Measurements from ENCODE around the gene LCK.

The LCK gene

GRCh38 chr1:32250893-32251716 is at the start of gene LCK:
Gene LCK, plus strand, starts transcription at chr1:32251265. Its CDS starts 23,065 bp downstream, at chr1:32274330.
- Histone ChIP-seq H3K9me3 (ENCODE audit: control insufficient read depth, insufficient read depth, low read length) (no peaks in the 10 kb centered on the region), H3K27me3 (ENCODE audit: control insufficient read depth, insufficient read depth, low read length) (no peaks in the 10 kb centered on the region), H3K4me3 (ENCODE audit: low read depth, low read length) (no peak within 1 kb of the TSS), H3K9ac (ENCODE audit: low read depth, low read length) (no peak within 1 kb of the TSS), H3K36me3 (ENCODE audit: control insufficient read depth, insufficient read depth, low read length) (no peaks in the 10 kb centered on the region), H3K4me1 (ENCODE audit: control insufficient read depth, insufficient read depth, low read length) (no peaks in the 10 kb centered on the region)

- Histone ChIP-seq H3K9ac (ENCODE audit: low read depth, low read length) (peak overlapping the region; percentile 24), H3K36me3 (ENCODE audit: control insufficient read depth, insufficient read depth, low read length) (no peaks in the 10 kb centered on the region), H3K27me3 (ENCODE audit: control insufficient read depth, insufficient read depth, low read length) (peaks cover 16% of the 10 kb centered on the region), H3K4me1 (ENCODE audit: control insufficient read depth, insufficient read depth, low read length) (peaks cover 12% of the 10 kb centered on the region), H3K4me3 (ENCODE audit: low read depth, low read length) (peak overlapping the region; percentile 96), H3K9me3 (ENCODE audit: control insufficient read depth, insufficient read depth, low read length) (no peaks in the 10 kb centered on the region)
Measured at GRCh38 chr1:32204943-32205361, 46.1 kb upstream of the LCK start.

GRCh38 chr1:32205401-32206370 is 45.4 kb upstream of the LCK start, which contains the start of gene IQCC:
Gene IQCC, plus strand, starts transcription at chr1:32205671. Its CDS starts 11 bp downstream, at chr1:32205682.
- H3K4me1 ChIP-seq (ENCODE audit: control insufficient read depth, insufficient read depth, low read length) = peaks cover 12% of the 10 kb centered on the region
- H3K9ac ChIP-seq (ENCODE audit: low read depth, low read length) = peak within 1 kb of the TSS; percentile 87
- peaks cover 16% of the 10 kb centered on the region for H3K27me3 ChIP-seq (ENCODE audit: control insufficient read depth, insufficient read depth, low read length)
- H3K36me3 ChIP-seq (ENCODE audit: control insufficient read depth, insufficient read depth, low read length) = no peaks in the 10 kb centered on the region
- peak within 1 kb of the TSS; percentile 96 for H3K4me3 ChIP-seq (ENCODE audit: low read depth, low read length)
- no peaks in the 10 kb centered on the region for H3K9me3 ChIP-seq (ENCODE audit: control insufficient read depth, insufficient read depth, low read length)

- H3K9me3 ChIP-seq (ENCODE audit: control insufficient read depth, insufficient read depth, low read length) = no peaks in the 10 kb centered on the region
- no peak overlapping the region for H3K4me3 ChIP-seq (ENCODE audit: low read depth, low read length)
- no peak overlapping the region for H3K9ac ChIP-seq (ENCODE audit: low read depth, low read length)
- H3K36me3 ChIP-seq (ENCODE audit: control insufficient read depth, insufficient read depth, low read length) = no peaks in the 10 kb centered on the region
- peaks cover 6% of the 10 kb centered on the region for H3K4me1 ChIP-seq (ENCODE audit: control insufficient read depth, insufficient read depth, low read length)
- peaks cover 15% of the 10 kb centered on the region for H3K27me3 ChIP-seq (ENCODE audit: control insufficient read depth, insufficient read depth, low read length)
Measured at GRCh38 chr1:32208469-32208868, 42.6 kb upstream of the LCK start.

- H3K36me3 ChIP-seq (ENCODE audit: control insufficient read depth, insufficient read depth, low read length) = peaks cover 2% of the 10 kb centered on the region
- no peak within 1 kb of the TSS for H3K4me3 ChIP-seq (ENCODE audit: low read depth, low read length)
- H3K4me1 ChIP-seq (ENCODE audit: control insufficient read depth, insufficient read depth, low read length) = peaks cover 6% of the 10 kb centered on the region
- no peaks in the 10 kb centered on the region for H3K9me3 ChIP-seq (ENCODE audit: control insufficient read depth, insufficient read depth, low read length)
- H3K9ac ChIP-seq (ENCODE audit: low read depth, low read length) = no peak within 1 kb of the TSS
- peaks cover 11% of the 10 kb centered on the region for H3K27me3 ChIP-seq (ENCODE audit: control insufficient read depth, insufficient read depth, low read length)
Measured at GRCh38 chr1:32208891-32209328, 42.2 kb upstream of the LCK start, which contains the start of gene DCDC2B. Gene DCDC2B, plus strand, starts transcription at chr1:32209089. Its CDS starts 5 bp downstream, at chr1:32209094.

- H3K9ac ChIP-seq (ENCODE audit: low read depth, low read length) = no peak overlapping the region
- no peaks in the 10 kb centered on the region for H3K27me3 ChIP-seq (ENCODE audit: control insufficient read depth, insufficient read depth, low read length)
- no peaks in the 10 kb centered on the region for H3K4me1 ChIP-seq (ENCODE audit: control insufficient read depth, insufficient read depth, low read length)
- peaks cover 17% of the 10 kb centered on the region for H3K36me3 ChIP-seq (ENCODE audit: control insufficient read depth, insufficient read depth, low read length)
- no peak overlapping the region for H3K4me3 ChIP-seq (ENCODE audit: low read depth, low read length)
- no peaks in the 10 kb centered on the region for H3K9me3 ChIP-seq (ENCODE audit: control insufficient read depth, insufficient read depth, low read length)
Measured at GRCh38 chr1:32215629-32216480, 35.2 kb upstream of the LCK start.

GRCh38 chr1:32216566-32216965 is 34.5 kb upstream of the LCK start:
- H3K27me3 ChIP-seq (ENCODE audit: control insufficient read depth, insufficient read depth, low read length) = no peaks in the 10 kb centered on the region
- H3K36me3 ChIP-seq (ENCODE audit: control insufficient read depth, insufficient read depth, low read length) = peaks cover 17% of the 10 kb centered on the region
- no peak overlapping the region for H3K9ac ChIP-seq (ENCODE audit: low read depth, low read length)
- no peak overlapping the region for H3K4me3 ChIP-seq (ENCODE audit: low read depth, low read length)
- H3K9me3 ChIP-seq (ENCODE audit: control insufficient read depth, insufficient read depth, low read length) = no peaks in the 10 kb centered on the region
- no peaks in the 10 kb centered on the region for H3K4me1 ChIP-seq (ENCODE audit: control insufficient read depth, insufficient read depth, low read length)

- Histone ChIP-seq H3K4me1 (ENCODE audit: control insufficient read depth, insufficient read depth, low read length) (no peaks in the 10 kb centered on the region), H3K4me3 (ENCODE audit: low read depth, low read length) (no peak overlapping the region), H3K9me3 (ENCODE audit: control insufficient read depth, insufficient read depth, low read length) (no peaks in the 10 kb centered on the region), H3K9ac (ENCODE audit: low read depth, low read length) (no peak overlapping the region), H3K27me3 (ENCODE audit: control insufficient read depth, insufficient read depth, low read length) (no peaks in the 10 kb centered on the region), H3K36me3 (ENCODE audit: control insufficient read depth, insufficient read depth, low read length) (peaks cover 17% of the 10 kb centered on the region)
Measured at GRCh38 chr1:32219022-32219421, 32.0 kb upstream of the LCK start.

GRCh38 chr1:32220746-32221580 is 30.1 kb upstream of the LCK start:
- H3K27me3 ChIP-seq (ENCODE audit: control insufficient read depth, insufficient read depth, low read length) = no peaks in the 10 kb centered on the region
- H3K4me3 ChIP-seq (ENCODE audit: low read depth, low read length) = peak overlapping the region; percentile 96
- no peak overlapping the region for H3K9ac ChIP-seq (ENCODE audit: low read depth, low read length)
- H3K36me3 ChIP-seq (ENCODE audit: control insufficient read depth, insufficient read depth, low read length) = peaks cover 22% of the 10 kb centered on the region
- H3K9me3 ChIP-seq (ENCODE audit: control insufficient read depth, insufficient read depth, low read length) = no peaks in the 10 kb centered on the region
- H3K4me1 ChIP-seq (ENCODE audit: control insufficient read depth, insufficient read depth, low read length) = no peaks in the 10 kb centered on the region

- Histone ChIP-seq H3K9ac (ENCODE audit: low read depth, low read length) (peak overlapping the region; percentile 74), H3K36me3 (ENCODE audit: control insufficient read depth, insufficient read depth, low read length) (peaks cover 23% of the 10 kb centered on the region), H3K27me3 (ENCODE audit: control insufficient read depth, insufficient read depth, low read length) (no peaks in the 10 kb centered on the region), H3K4me1 (ENCODE audit: control insufficient read depth, insufficient read depth, low read length) (no peaks in the 10 kb centered on the region), H3K9me3 (ENCODE audit: control insufficient read depth, insufficient read depth, low read length) (no peaks in the 10 kb centered on the region), H3K4me3 (ENCODE audit: low read depth, low read length) (peak overlapping the region; percentile 96)
Measured at GRCh38 chr1:32221581-32221979, 29.5 kb upstream of the LCK start.
